Endothelial cell (in vitro differentiated cells): ENCODE measurements around the gene UTP18. TPM values are rescaled to one million over a fixed set of nuclear protein-coding genes. Genes with fewer than 3 reads are reported as not detected.

Source experiments
- DNase-seq: peaks from one replicate; pipeline ENCODE4 v3.0.0; 2021; ENCODE audit warnings: low spot score
- H3K27ac Mint-ChIP-seq: one replicate; pipeline ENCODE4 v1.8.0; 2021; ENCODE audit warnings: mixed read lengths, inconsistent platforms; ENCODE audit not compliant: unreplicated experiment
- H3K27me3 Mint-ChIP-seq: one replicate; pipeline ENCODE4 v1.8.0; 2021; ENCODE audit warnings: mild to moderate bottlenecking, moderate library complexity, mixed read lengths, inconsistent platforms; ENCODE audit not compliant: unreplicated experiment
- H3K36me3 Mint-ChIP-seq: one replicate; pipeline ENCODE4 v1.8.0; 2021; ENCODE audit warnings: mild to moderate bottlenecking, low read depth, mixed read lengths, inconsistent platforms; ENCODE audit not compliant: unreplicated experiment
- H3K4me1 Mint-ChIP-seq: one replicate; pipeline ENCODE4 v1.8.0; 2021; ENCODE audit warnings: mild to moderate bottlenecking, mixed read lengths, inconsistent platforms; ENCODE audit not compliant: unreplicated experiment
- H3K4me3 Mint-ChIP-seq: one replicate; pipeline ENCODE4 v1.8.0; 2021; ENCODE audit warnings: mild to moderate bottlenecking, mixed read lengths, inconsistent platforms; ENCODE audit not compliant: unreplicated experiment
- H3K9me3 Mint-ChIP-seq: one replicate; pipeline ENCODE4 v1.8.0; 2021; ENCODE audit warnings: mixed read lengths, inconsistent platforms; ENCODE audit not compliant: unreplicated experiment
- CTCF ChIP-seq: fragments of 200-600 bp; sonication (generic); IDR thresholded peaks from one replicate; pipeline ENCODE4 v1.5.0; 2021; ENCODE audit warnings: antibody characterized with exemption; ENCODE audit not compliant: unreplicated experiment
- total RNA-seq: library from RNA; stranded (reverse); fragmentation: NEBNext Ultra II Directional; extraction: Animal tissue kit (Norgen Biotek cat#: 25700); gene quantifications from one replicate; pipeline ENCODE4 v1.2.1, GENCODE V29; 2021; ENCODE audit not compliant: unreplicated experiment

Gene UTP18
- total RNA-seq, 1 donor from 2014 or later, result 31.5 TPM

DNA sequence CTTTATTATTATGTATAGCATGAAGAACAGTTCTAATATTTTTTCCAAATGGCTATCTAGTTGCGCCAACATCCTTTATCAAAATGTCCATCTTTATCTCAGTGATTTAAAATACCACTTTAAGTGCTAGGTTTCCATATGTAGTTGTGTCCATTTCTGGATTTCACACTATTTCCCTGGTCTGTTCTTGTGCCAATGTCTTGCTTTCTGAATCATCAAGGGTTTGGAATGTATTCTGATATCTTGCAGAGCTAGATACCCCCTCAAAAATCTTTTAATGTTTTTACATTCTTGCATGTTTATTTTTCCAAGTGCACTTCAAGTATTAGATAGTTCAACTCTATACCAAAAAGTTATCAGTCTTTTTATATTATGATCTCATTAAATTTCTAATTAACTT lies 14.8 kb upstream of the UTP18 start:
- no peak overlapping the region for H3K4me3 Mint-ChIP-seq
- H3K27me3 Mint-ChIP-seq, result peaks cover 2% of the 10 kb centered on the region
- H3K27ac Mint-ChIP-seq, result no peak overlapping the region
- TF ChIP-seq CTCF, result no peak
- H3K36me3 Mint-ChIP-seq, result no peaks in the 10 kb centered on the region
- no peaks in the 10 kb centered on the region for H3K9me3 Mint-ChIP-seq
- no peaks in the 10 kb centered on the region for H3K4me1 Mint-ChIP-seq
- no peak for DNase-seq

- DNase-seq, result no peak
- H3K27me3 Mint-ChIP-seq, result no peaks in the 10 kb centered on the region
- peaks cover 9% of the 10 kb centered on the region for H3K36me3 Mint-ChIP-seq
- H3K4me1 Mint-ChIP-seq, result no peaks in the 10 kb centered on the region
- H3K27ac Mint-ChIP-seq, result no peak overlapping the region
- H3K9me3 Mint-ChIP-seq, result no peaks in the 10 kb centered on the region
- no peak overlapping the region for H3K4me3 Mint-ChIP-seq
- TF ChIP-seq CTCF, result no peak
Observed at GRCh38 chr17:51250314-51250840, 10.0 kb upstream of the UTP18 start.

- Mint-ChIP-seq H3K4me1 (no peaks in the 10 kb centered on the region), H3K27ac (no peak overlapping the region), H3K9me3 (no peaks in the 10 kb centered on the region), H3K4me3 (no peak overlapping the region), H3K27me3 (no peaks in the 10 kb centered on the region), H3K36me3 (peaks cover 9% of the 10 kb centered on the region)
- no peak for DNase-seq
- TF ChIP-seq CTCF, result no peak
Observed at GRCh38 chr17:51251010-51251409, 9.3 kb upstream of the UTP18 start.

DNA sequence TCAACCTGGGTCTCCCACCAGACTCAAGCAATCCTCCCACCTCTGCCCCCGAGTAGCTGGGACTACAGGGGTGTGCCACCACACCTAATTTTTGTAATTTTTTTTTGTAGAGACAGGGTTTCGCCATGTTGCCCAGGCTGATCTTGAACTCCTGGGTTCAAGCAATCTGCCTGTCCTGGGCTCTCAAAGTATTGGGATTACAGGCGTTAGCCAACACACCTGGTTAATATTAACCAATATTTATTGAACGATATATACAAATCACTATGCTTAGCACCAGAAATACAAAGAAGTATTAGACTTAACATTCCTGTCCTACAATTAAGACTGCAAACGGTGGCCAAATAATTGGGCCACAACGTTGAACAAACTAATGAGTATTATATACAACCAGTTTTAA lies 4.7 kb upstream of the UTP18 start:
- TF ChIP-seq CTCF, result no peak
- Mint-ChIP-seq H3K36me3 (peaks cover 16% of the 10 kb centered on the region), H3K27ac (no peak overlapping the region), H3K4me1 (peaks cover 15% of the 10 kb centered on the region), H3K27me3 (peaks cover 13% of the 10 kb centered on the region), H3K4me3 (no peak overlapping the region), H3K9me3 (no peaks in the 10 kb centered on the region)
- DNase-seq, result no peak

- DNase-seq, result no peak
- no peak overlapping the region for H3K4me3 Mint-ChIP-seq
- no peaks in the 10 kb centered on the region for H3K9me3 Mint-ChIP-seq
- H3K36me3 Mint-ChIP-seq, result peaks cover 16% of the 10 kb centered on the region
- no peak for TF ChIP-seq CTCF
- H3K27me3 Mint-ChIP-seq, result peaks cover 13% of the 10 kb centered on the region
- peaks cover 16% of the 10 kb centered on the region for H3K4me1 Mint-ChIP-seq
- no peak overlapping the region for H3K27ac Mint-ChIP-seq
Observed at GRCh38 chr17:51256101-51256500, 4.2 kb upstream of the UTP18 start.
